H9 (cell line): ENCODE measurements around the gene LAMA3. TPM values are rescaled to one million over a fixed set of nuclear protein-coding genes. Genes with fewer than 3 reads are reported as not detected.

Experiments
- DNase-seq: peaks from one replicate; pipeline ENCODE4 v3.0.0-alpha.2; 2017
- H2AFZ ChIP-seq: one replicate; pipeline ENCODE4 v1.6.1; 2013; ENCODE audit warnings: mild to moderate bottlenecking, low read length, control low read depth, moderate library complexity
- H2AK5ac ChIP-seq: 2 replicates; pipeline ENCODE4 v1.6.1; 2013; ENCODE audit warnings: low read length, control low read depth, mixed read lengths; ENCODE audit not compliant: insufficient read length
- H2BK120ac ChIP-seq: one replicate; pipeline ENCODE4 v1.6.1; 2013; ENCODE audit warnings: low read depth, mild to moderate bottlenecking, low read length, control low read depth, inconsistent platforms; ENCODE audit not compliant: poor library complexity, severe bottlenecking
- H2BK12ac ChIP-seq: 2 replicates; pipeline ENCODE4 v1.6.1; 2013; ENCODE audit warnings: low read length, control low read depth, mixed read lengths, low read depth; ENCODE audit not compliant: insufficient read length
- H2BK15ac ChIP-seq: 2 replicates; pipeline ENCODE4 v1.6.1; 2013; ENCODE audit warnings: low read depth, low read length, control low read depth
- H2BK20ac ChIP-seq: one replicate; pipeline ENCODE4 v1.6.1; 2013; ENCODE audit warnings: low read depth, mild to moderate bottlenecking, low read length, control low read depth, inconsistent platforms; ENCODE audit not compliant: poor library complexity, severe bottlenecking
- H2BK5ac ChIP-seq: 2 replicates; pipeline ENCODE4 v1.6.1; 2013; ENCODE audit warnings: low read length, control low read depth, mixed read lengths; ENCODE audit not compliant: insufficient read length
- H3K14ac ChIP-seq: 2 replicates; pipeline ENCODE4 v1.6.1; 2013; ENCODE audit warnings: low read length, control low read depth; ENCODE audit not compliant: insufficient read depth
- H3K18ac ChIP-seq: 2 replicates; pipeline ENCODE4 v1.6.1; 2013; ENCODE audit warnings: low read depth, mild to moderate bottlenecking, mixed read lengths, low read length, control low read depth; ENCODE audit not compliant: insufficient read length
- H3K23ac ChIP-seq: 2 replicates; pipeline ENCODE4 v1.6.1; 2013; ENCODE audit warnings: low read length, control low read depth, mixed read lengths, low read depth; ENCODE audit not compliant: insufficient read length
- H3K23me2 ChIP-seq: 2 replicates; pipeline ENCODE4 v1.6.1; 2013; ENCODE audit warnings: low read depth, mild to moderate bottlenecking, mixed read lengths, low read length, control low read depth; ENCODE audit not compliant: insufficient read length, poor library complexity, severe bottlenecking
- H3K27ac ChIP-seq: 2 replicates; pipeline ENCODE4 v1.5.1; 2013; ENCODE audit warnings: low read length, control low read depth, mixed read lengths, low read depth; ENCODE audit not compliant: insufficient read length
- H3K27me3 ChIP-seq: 2 replicates; pipeline ENCODE4 v1.6.1; 2013; ENCODE audit warnings: low read length, control low read depth, inconsistent platforms; ENCODE audit not compliant: insufficient read depth
- H3K4ac ChIP-seq: 2 replicates; pipeline ENCODE4 v1.6.1; 2013; ENCODE audit warnings: low read depth, mild to moderate bottlenecking, control low read depth, inconsistent platforms, low read length, moderate library complexity
- H3K4me1 ChIP-seq: 2 replicates; pipeline ENCODE4 v1.6.1; 2013; ENCODE audit warnings: low read length, control low read depth, inconsistent platforms; ENCODE audit not compliant: insufficient read depth
- H3K4me2 ChIP-seq: 2 replicates; pipeline ENCODE4 v1.6.1; 2013; ENCODE audit warnings: low read length, control low read depth, mixed read lengths; ENCODE audit not compliant: insufficient read length, insufficient read depth
- H3K56ac ChIP-seq: 2 replicates; pipeline ENCODE4 v1.6.1; 2013; ENCODE audit warnings: low read depth, mild to moderate bottlenecking, mixed read lengths, low read length, control low read depth; ENCODE audit not compliant: insufficient read length
- H3K79me1 ChIP-seq: 2 replicates; pipeline ENCODE4 v1.6.1; 2013; ENCODE audit warnings: low read depth, mild to moderate bottlenecking, moderate library complexity, low read length, control low read depth, inconsistent platforms; ENCODE audit not compliant: insufficient read depth, poor library complexity, severe bottlenecking
- H3K79me2 ChIP-seq: 2 replicates; pipeline ENCODE4 v1.6.1; 2013; ENCODE audit warnings: low read length, control low read depth, inconsistent platforms; ENCODE audit not compliant: insufficient read depth
- H3K9ac ChIP-seq: 2 replicates; pipeline ENCODE4 v1.6.1; 2013; ENCODE audit warnings: low read length, control low read depth, mixed read lengths; ENCODE audit not compliant: insufficient read length; ENCODE audit errors: extremely low read depth
- H3K9me3 ChIP-seq: one replicate; pipeline ENCODE4 v1.6.1; 2013; ENCODE audit warnings: low read depth, low read length, inconsistent platforms; ENCODE audit not compliant: control insufficient read depth
- H3T11ph ChIP-seq: one replicate; pipeline ENCODE4 v1.6.1; 2013; ENCODE audit warnings: mild to moderate bottlenecking, low read length, control low read depth, inconsistent platforms
- H4K20me1 ChIP-seq: one replicate; pipeline ENCODE4 v1.6.1; 2013; ENCODE audit not compliant: control insufficient read depth, insufficient read length, insufficient read depth
- H4K5ac ChIP-seq: 2 replicates; pipeline ENCODE4 v1.6.1; 2013; ENCODE audit warnings: low read depth, mild to moderate bottlenecking, mixed read lengths, low read length, control low read depth; ENCODE audit not compliant: insufficient read length
- H4K8ac ChIP-seq: replicated peaks from 2 replicates; pipeline ENCODE4 v1.6.1; 2013; ENCODE audit warnings: low read length, control low read depth, mixed read lengths, low read depth; ENCODE audit not compliant: insufficient read length
- H4K91ac ChIP-seq: 2 replicates; pipeline ENCODE4 v1.6.1; 2013; ENCODE audit warnings: low read depth, mild to moderate bottlenecking, moderate library complexity, mixed read lengths, low read length, control low read depth; ENCODE audit not compliant: insufficient read length
- H3K27ac Mint-ChIP-seq, 3 experiments: 2 replicates in 2 of 3; 3 replicates in 1 of 3; pipeline ENCODE4 v1.8.0; 2020 to 2021; ENCODE audit warnings: mixed read lengths in 3 of 3, mild to moderate bottlenecking in 1 of 3, moderate library complexity in 1 of 3
- H3K27me3 Mint-ChIP-seq: 2 replicates; pipeline ENCODE4 v1.8.0; 2021; ENCODE audit warnings: low read depth, mild to moderate bottlenecking, moderate library complexity, mixed read lengths
- H3K36me3 Mint-ChIP-seq, 3 experiments: 2 replicates in 2 of 3; 3 replicates in 1 of 3; pipeline ENCODE4 v1.8.0; 2020 to 2021; ENCODE audit warnings: low read depth in 3 of 3, mixed read lengths in 3 of 3; ENCODE audit not compliant: insufficient read depth in 1 of 3
- H3K4me1 Mint-ChIP-seq, 2 experiments: 2 replicates each; pipeline ENCODE4 v1.8.0; 2020; ENCODE audit warnings: mixed read lengths in 2 of 2
- H3K4me3 Mint-ChIP-seq, 2 experiments: 2 replicates in 1 of 2; 3 replicates in 1 of 2; pipeline ENCODE4 v1.8.0; 2020 to 2021; ENCODE audit warnings: mild to moderate bottlenecking in 2 of 2, mixed read lengths in 2 of 2, moderate library complexity in 1 of 2
- H3K9me3 Mint-ChIP-seq, 2 experiments: 2 replicates in 1 of 2; 3 replicates in 1 of 2; pipeline ENCODE4 v1.8.0; 2020; ENCODE audit warnings: mild to moderate bottlenecking in 2 of 2, mixed read lengths in 2 of 2, moderate library complexity in 1 of 2
- WGBS: extraction: QIAGEN DNeasy Blood & Tissue Kit; methylation state at CpG from one replicate; pipeline ENCODE4 v1.1.7; 2013; ENCODE audit warnings: missing lambda C conversion rate, low lambda C conversion rate, mixed read lengths; ENCODE audit not compliant: insufficient read length; ENCODE audit errors: extremely low coverage; 5-methylcytosine and 5-hydroxymethylcytosine counted together
- total RNA-seq: library from RNA; stranded (reverse); gene quantifications from 2 replicates; pipeline ENCODE4 v1.2.1, GENCODE V29; 2021
- TF ChIP-seq, protein P1 (sequence below): fragments of 200-600 bp; sonication (generic); conservative IDR thresholded peaks from 3 replicates; pipeline ENCODE4 v1.8.0; 2021; ENCODE audit warnings: antibody characterized with exemption, mild to moderate bottlenecking

The LAMA3 gene
- total RNA-seq, 1 experiment from 2014 or later: 0.33 TPM

DNA sequence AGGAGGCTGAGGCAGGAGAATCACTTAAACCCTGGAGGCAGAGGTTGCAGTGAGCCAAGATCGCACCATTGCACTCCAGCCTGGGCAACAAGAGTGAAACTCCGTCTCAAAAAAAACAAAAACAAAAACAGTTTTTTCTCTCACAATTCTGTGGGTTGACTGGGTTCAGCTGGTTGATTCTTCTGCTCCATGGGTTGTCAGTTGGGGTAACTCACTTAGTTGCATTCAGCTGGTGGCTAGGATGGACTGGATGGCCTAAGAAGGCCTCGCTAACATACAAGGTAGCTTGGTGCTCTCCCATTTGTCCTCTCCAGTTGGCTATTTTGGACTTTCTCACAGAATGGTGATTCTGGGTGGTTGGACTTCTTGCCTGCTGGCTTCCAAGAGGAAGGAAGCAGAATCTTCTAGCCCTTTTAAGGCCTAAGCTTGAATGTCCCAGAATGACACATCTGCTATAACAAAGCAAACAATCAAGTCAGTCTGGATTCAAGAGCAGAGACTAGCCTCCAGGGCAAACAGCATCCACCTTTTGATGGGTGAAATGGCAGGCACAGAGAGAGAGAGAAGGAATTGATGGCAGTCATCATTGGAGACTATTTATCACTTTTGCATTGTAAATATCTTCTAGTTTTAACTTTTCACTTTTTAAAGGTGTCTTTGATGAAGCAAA, 17.9 kb downstream of the LAMA3 start:
- H3K4me3 Mint-ChIP-seq: no peak overlapping the region

More for the DNA sequence above, 17.9 kb downstream of the LAMA3 start:
- Histone ChIP-seq H3K56ac (no peak overlapping the region), H3K4me2 (no peak overlapping the region), H4K5ac (no peak overlapping the region), H2AK5ac (no peak overlapping the region), H3T11ph (no peak overlapping the region), H3K23ac (no peak overlapping the region), H3K27ac (no peak overlapping the region), H3K9me3 (no peaks in the 10 kb centered on the region), H3K9ac (no peak overlapping the region), H2BK5ac (no peak overlapping the region), H2BK20ac (no peak overlapping the region), H2BK120ac (no peak overlapping the region), H4K91ac (no peak overlapping the region), H4K8ac (no peak overlapping the region), H3K79me2 (no peaks in the 10 kb centered on the region), H3K14ac (no peak overlapping the region), H3K79me1 (no peaks in the 10 kb centered on the region), H3K4me1 (no peaks in the 10 kb centered on the region), H3K4ac (no peak overlapping the region), H3K27me3 (no peaks in the 10 kb centered on the region), H2BK12ac (no peak overlapping the region), H2BK15ac (no peak overlapping the region), H2AFZ (no peak overlapping the region), H4K20me1 (no peaks in the 10 kb centered on the region), H3K23me2 (no peaks in the 10 kb centered on the region), H3K18ac (no peak overlapping the region)
- H3K4me1 Mint-ChIP-seq: peaks cover 0 to 3% of the 10 kb centered on the region in 2 experiments; a peak in 2 of 4 replicates
- TF ChIP-seq, protein P1, sequence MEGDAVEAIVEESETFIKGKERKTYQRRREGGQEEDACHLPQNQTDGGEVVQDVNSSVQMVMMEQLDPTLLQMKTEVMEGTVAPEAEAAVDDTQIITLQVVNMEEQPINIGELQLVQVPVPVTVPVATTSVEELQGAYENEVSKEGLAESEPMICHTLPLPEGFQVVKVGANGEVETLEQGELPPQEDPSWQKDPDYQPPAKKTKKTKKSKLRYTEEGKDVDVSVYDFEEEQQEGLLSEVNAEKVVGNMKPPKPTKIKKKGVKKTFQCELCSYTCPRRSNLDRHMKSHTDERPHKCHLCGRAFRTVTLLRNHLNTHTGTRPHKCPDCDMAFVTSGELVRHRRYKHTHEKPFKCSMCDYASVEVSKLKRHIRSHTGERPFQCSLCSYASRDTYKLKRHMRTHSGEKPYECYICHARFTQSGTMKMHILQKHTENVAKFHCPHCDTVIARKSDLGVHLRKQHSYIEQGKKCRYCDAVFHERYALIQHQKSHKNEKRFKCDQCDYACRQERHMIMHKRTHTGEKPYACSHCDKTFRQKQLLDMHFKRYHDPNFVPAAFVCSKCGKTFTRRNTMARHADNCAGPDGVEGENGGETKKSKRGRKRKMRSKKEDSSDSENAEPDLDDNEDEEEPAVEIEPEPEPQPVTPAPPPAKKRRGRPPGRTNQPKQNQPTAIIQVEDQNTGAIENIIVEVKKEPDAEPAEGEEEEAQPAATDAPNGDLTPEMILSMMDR: no peak
- no peak overlapping the region for H3K27ac Mint-ChIP-seq
- no peak for DNase-seq
- peaks cover 4% of the 10 kb centered on the region for H3K27me3 Mint-ChIP-seq
- peaks cover 0 to 4% of the 10 kb centered on the region in 2 experiments; a peak in 3 of 5 replicates for H3K9me3 Mint-ChIP-seq
- WGBS: no CpG with 5 or more reads among the region's 3 CpGs
- no peaks in the 10 kb centered on the region for H3K36me3 Mint-ChIP-seq
